Measurements from ENCODE around the gene CPM.
"Not testable (repeated sequence)": the region's sequence is repeated elsewhere in the genome, so short reads cannot be mapped to it uniquely, and the experiment has no call there.

The CPM gene

GRCh38 chr12:68804657-68805591 is 128.0 kb downstream of the CPM start:
- DNase-seq, result no peak

- no peak for DNase-seq
Observed at GRCh38 chr12:68803948-68804656, 128.9 kb downstream of the CPM start.

GRCh38 chr12:68802911-68803651 is 129.9 kb downstream of the CPM start:
- DNase-seq, result not testable (repeated sequence)

- not testable (repeated sequence) for DNase-seq
Observed at GRCh38 chr12:68802372-68802745, 130.6 kb downstream of the CPM start.

Data from NCI-H1694 treated with DMSO at 0.1 percent for 48 hours (cell line).